K562 (cell line): ENCODE results near the gene SGSH.

Experiments used
- EZH2 ChIP-seq: IDR thresholded peaks from 2 replicates; pipeline ENCODE4 v1.6.1; 2012; ENCODE audit warnings: low read depth, mild to moderate bottlenecking, inconsistent platforms, low read length, borderline replicate concordance
- MXI1 ChIP-seq: IDR thresholded peaks from 2 replicates; pipeline ENCODE4 v1.6.1; 2011; ENCODE audit warnings: low read depth, mild to moderate bottlenecking, improper control_type of control experiment, low read length
- NBN ChIP-seq: fragments of 450-650 bp; IDR thresholded peaks from 2 replicates; pipeline ENCODE4 v1.6.1; 2016; ENCODE audit warnings: low read depth, mild to moderate bottlenecking
- NKRF ChIP-seq: fragments of 450-650 bp; IDR thresholded peaks from 2 replicates; pipeline ENCODE4 v1.6.1; 2016; ENCODE audit warnings: borderline replicate concordance
- RBM39 ChIP-seq: fragments of 200-400 bp; formaldehyde crosslinking; optimal IDR thresholded peaks from 2 replicates; pipeline ENCODE3; 2018; ENCODE audit warnings: low read depth, low read length
- SOX6 ChIP-seq: fragments of 450-650 bp; IDR thresholded peaks from 2 replicates; pipeline ENCODE4 v1.6.1; 2014; ENCODE audit warnings: mild to moderate bottlenecking
- YY1 ChIP-seq, 3 experiments: IDR thresholded peaks; 2 replicates each; pipeline ENCODE4 v1.6.1; 2011; ENCODE audit warnings: low read length in 2 of 3, mild to moderate bottlenecking in 2 of 3, moderate library complexity in 2 of 3, borderline replicate concordance in 1 of 3, control low read depth in 1 of 3, low read depth in 1 of 3; ENCODE audit not compliant: insufficient read depth in 3 of 3, insufficient replicate concordance in 2 of 3, control insufficient read depth in 1 of 3, insufficient read length in 1 of 3; ENCODE audit errors: extremely low read depth in 1 of 3
- ZFP36 ChIP-seq: fragments of 150-350 bp; IDR thresholded peaks from 2 replicates; pipeline ENCODE4 v1.6.1; 2018; ENCODE audit warnings: low read length, low read depth; ENCODE audit not compliant: partially characterized antibody
- ZNF324 ChIP-seq: fragments of 250-450 bp; sonication (Bioruptor Pico); IDR thresholded peaks from 2 replicates; pipeline ENCODE4 v1.4.0; 2020; ENCODE audit warnings: mild to moderate bottlenecking
- ZNF644 ChIP-seq: fragments of 200-800 bp; sonication (Bioruptor generic); IDR thresholded peaks from 2 replicates; pipeline ENCODE4 v1.6.1; 2016; ENCODE audit warnings: low read depth, missing genetic modification characterization, missing compliant biosample characterization

- TF ChIP-seq MXI1, result no peak
- TF ChIP-seq ZNF644 (tag), result no peak
- TF ChIP-seq YY1 (IDR thresholded peaks at IDR 0.05; ENCODE audit: borderline replicate concordance in 1 of 3, control insufficient read depth in 1 of 3, extremely low read depth in 1 of 3, insufficient read depth in 3 of 3, insufficient read length in 1 of 3, insufficient replicate concordance in 2 of 3, low read depth in 1 of 3, low read length in 2 of 3), result no peak
- TF ChIP-seq NBN, result no peak
- TF ChIP-seq RBM39, result no peak
- no peak for TF ChIP-seq EZH2
- TF ChIP-seq SOX6, result no peak
- TF ChIP-seq ZFP36, result no peak
- no peak for TF ChIP-seq NKRF
- no peak for TF ChIP-seq ZNF324 (CRISPR knock-in tag)
These were observed 55.9 kb downstream of the SGSH start for GRCh38 chr17:80164185-80164584.
